ENCODE results near the gene TMEM89. TPM values are rescaled to one million over a fixed set of nuclear protein-coding genes. Genes with fewer than 3 reads are reported as not detected.

Gene TMEM89
- total and polyA plus RNA-seq, 4 experiments from 2014 or later = not detected

DNA sequence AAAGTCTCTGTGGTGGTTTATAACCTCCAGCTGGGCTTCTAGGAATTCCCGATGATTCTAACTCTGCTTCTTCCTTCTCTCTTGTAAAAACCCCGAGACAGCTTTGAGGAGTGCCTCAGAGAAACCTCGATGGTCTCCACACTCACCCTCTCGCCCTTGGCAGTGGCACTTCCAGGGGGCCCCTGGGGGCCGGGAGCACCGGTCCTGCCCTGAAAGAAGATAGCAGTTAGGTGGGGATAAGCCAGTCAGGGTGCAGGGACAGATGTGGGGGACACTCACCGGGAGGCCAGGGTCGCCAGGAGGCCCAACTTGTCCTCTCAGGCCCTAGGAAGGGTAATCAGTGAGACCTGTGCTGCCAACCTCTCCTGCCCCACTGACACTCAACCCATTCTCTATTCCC is 36.2 kb downstream of the TMEM89 start:
- DNase-seq = no peak
- POLR2A ChIA-PET (ENCODE audit: partially characterized antibody) = no interaction called here

DNA sequence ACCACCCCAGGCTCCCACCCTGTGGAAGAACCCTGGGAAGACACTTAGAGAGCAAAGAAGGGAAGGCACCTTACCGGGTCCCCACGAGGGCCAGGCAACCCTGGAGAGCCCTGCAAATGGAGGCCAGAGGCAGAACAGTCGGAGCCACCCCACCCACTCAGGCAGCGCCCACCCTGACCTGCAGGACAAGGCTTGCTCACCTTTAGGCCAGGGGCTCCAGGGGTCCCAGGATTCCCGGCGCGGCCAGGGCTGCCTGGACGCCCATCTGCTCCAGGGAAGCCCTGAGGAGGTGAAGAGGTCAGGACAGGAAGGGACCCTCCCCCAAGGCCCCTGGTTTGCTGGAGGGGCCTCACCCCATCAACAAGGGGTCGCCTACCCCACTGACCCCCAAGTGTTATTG is 36.7 kb downstream of the TMEM89 start:
- H3K4me3 Mint-ChIP-seq = no peak overlapping the region
- ChIA-PET POLR2A (ENCODE audit: partially characterized antibody) (no interaction called here), CTCF (ENCODE audit: partially characterized antibody) (no interaction called here)
- H3K4me1 ChIP-seq (ENCODE audit: insufficient read depth, low read length) = no peaks in the 10 kb centered on the region
- no peak for DNase-seq
- H3K4me3 ChIP-seq (ENCODE audit: low read length in 2 of 2) = no peak overlapping the region
- H3K9me3 Mint-ChIP-seq = no peaks in the 10 kb centered on the region
- H3K27ac Mint-ChIP-seq = no peak overlapping the region
- H3K36me3 Mint-ChIP-seq = no peaks in the 10 kb centered on the region
- intact Hi-C loops (cut with micrococcal nuclease) = no loop called here
- no peaks in the 10 kb centered on the region for H3K9me3 ChIP-seq (ENCODE audit: control insufficient read depth in 1 of 2, low read length in 2 of 2)
- H3K27ac ChIP-seq (ENCODE audit: low read depth, low read length) = no peak overlapping the region
- no peaks in the 10 kb centered on the region for H3K27me3 ChIP-seq (ENCODE audit: insufficient read depth, low read length)
- H3K36me3 ChIP-seq (ENCODE audit: insufficient read depth, low read length) = no peaks in the 10 kb centered on the region
- peaks cover 9 to 20% of the 10 kb centered on the region in 2 donors for H3K27me3 Mint-ChIP-seq
- H3K4me1 Mint-ChIP-seq = no peaks in the 10 kb centered on the region

More for the DNA sequence above, 36.2 kb downstream of the TMEM89 start:
- no peak overlapping the region for H3K4me3 Mint-ChIP-seq
- Histone ChIP-seq H3K4me3 (ENCODE audit: low read length in 2 of 2) (no peak overlapping the region), H3K36me3 (ENCODE audit: insufficient read depth, low read length) (no peaks in the 10 kb centered on the region), H3K27ac (ENCODE audit: low read depth, low read length) (no peak overlapping the region), H3K4me1 (ENCODE audit: insufficient read depth, low read length) (no peaks in the 10 kb centered on the region), H3K27me3 (ENCODE audit: insufficient read depth, low read length) (no peaks in the 10 kb centered on the region), H3K9me3 (ENCODE audit: control insufficient read depth in 1 of 2, low read length in 2 of 2) (no peaks in the 10 kb centered on the region)
- intact Hi-C loops (cut with micrococcal nuclease) = no loop called here
- no peaks in the 10 kb centered on the region for H3K4me1 Mint-ChIP-seq
- H3K36me3 Mint-ChIP-seq = no peaks in the 10 kb centered on the region
- H3K9me3 Mint-ChIP-seq = no peaks in the 10 kb centered on the region
- peak overlapping the region in 1 of 7 donors; percentile 59 for H3K27ac Mint-ChIP-seq
- CTCF ChIA-PET (ENCODE audit: partially characterized antibody) = no interaction called here
- H3K27me3 Mint-ChIP-seq = peaks cover 9 to 21% of the 10 kb centered on the region in 2 donors

DNA sequence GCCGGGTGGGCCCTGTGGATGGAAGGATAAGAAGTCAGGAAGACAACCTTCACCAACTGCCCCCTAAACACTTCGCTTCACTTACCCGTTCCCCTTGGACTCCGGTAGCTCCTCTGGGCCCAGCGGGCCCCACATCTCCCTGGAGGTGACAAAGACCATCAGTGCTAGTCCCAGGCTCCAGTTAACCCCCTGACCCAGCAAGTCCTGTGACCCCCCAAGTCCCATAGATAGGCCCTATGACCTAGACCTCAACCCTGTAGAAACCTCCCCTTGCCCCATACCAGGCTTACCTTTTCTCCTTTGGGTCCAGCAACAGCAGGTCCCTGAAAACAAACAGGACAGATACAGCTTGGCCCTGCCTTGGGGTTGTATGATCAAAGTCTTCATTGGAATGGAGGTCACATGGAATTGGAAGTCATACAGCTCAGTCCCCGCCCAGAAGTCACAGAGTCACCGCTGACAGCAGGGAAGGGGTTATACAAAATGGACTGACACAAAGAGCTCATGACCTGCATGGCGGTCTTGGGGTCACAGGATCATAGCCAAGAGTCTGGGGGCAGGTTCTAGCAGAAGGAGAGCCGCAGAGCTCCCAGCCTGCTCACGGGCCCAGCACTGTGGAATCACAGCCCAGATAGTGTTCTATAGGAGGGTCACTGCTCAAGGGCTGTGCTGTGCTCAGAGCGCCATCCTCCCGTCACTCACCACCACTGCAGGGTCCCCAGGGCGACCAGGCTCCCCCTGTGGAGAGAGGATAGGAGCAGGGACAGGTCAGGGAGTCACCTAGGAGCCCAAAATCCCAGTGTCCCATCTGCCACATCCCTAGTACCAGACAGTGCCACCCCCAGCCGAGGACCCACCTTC is 39.7 kb downstream of the TMEM89 start:
- H3K27ac ChIP-seq (ENCODE audit: low read depth, low read length) = no peak overlapping the region
- no peaks in the 10 kb centered on the region for H3K9me3 ChIP-seq (ENCODE audit: control insufficient read depth in 1 of 2, low read length in 2 of 2)
- no peaks in the 10 kb centered on the region for H3K4me1 ChIP-seq (ENCODE audit: insufficient read depth, low read length)
- H3K4me3 Mint-ChIP-seq = no peak overlapping the region
- H3K4me1 Mint-ChIP-seq = no peaks in the 10 kb centered on the region
- H3K27ac Mint-ChIP-seq = no peak overlapping the region
- H3K27me3 Mint-ChIP-seq = peaks cover 1 to 2% of the 10 kb centered on the region in 2 donors
- H3K9me3 Mint-ChIP-seq = no peaks in the 10 kb centered on the region
- no peak for DNase-seq
- intact Hi-C loops (cut with micrococcal nuclease) = no loop called here
- H3K36me3 ChIP-seq (ENCODE audit: insufficient read depth, low read length) = no peaks in the 10 kb centered on the region
- H3K36me3 Mint-ChIP-seq = no peaks in the 10 kb centered on the region
- no peak overlapping the region for H3K4me3 ChIP-seq (ENCODE audit: low read length in 2 of 2)
- POLR2A ChIA-PET (ENCODE audit: partially characterized antibody) = no interaction called here
- H3K27me3 ChIP-seq (ENCODE audit: insufficient read depth, low read length) = no peaks in the 10 kb centered on the region
- CTCF ChIA-PET (ENCODE audit: partially characterized antibody) = no interaction called here

DNA sequence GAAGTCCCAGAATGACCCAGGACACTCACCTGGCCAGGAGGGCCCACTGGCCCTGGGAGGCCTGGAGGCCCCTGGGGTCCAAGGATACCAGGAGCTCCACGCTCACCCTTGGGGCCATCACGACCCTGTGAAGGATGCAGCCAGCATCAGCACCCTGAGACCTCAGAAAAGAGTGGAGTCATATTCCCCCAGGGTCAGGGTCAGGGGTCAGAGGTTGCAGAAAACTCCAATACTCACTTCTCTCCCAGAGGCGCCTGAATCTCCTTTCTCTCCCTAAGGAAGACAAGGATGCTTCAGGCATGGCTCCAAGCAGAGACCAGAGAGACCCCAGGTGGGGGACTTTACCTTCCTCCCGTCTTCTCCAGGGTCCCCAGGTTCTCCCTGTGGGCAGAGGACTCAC is 44.9 kb downstream of the TMEM89 start:
- H3K27me3 ChIP-seq (ENCODE audit: insufficient read depth, low read length) = no peaks in the 10 kb centered on the region
- H3K4me1 ChIP-seq (ENCODE audit: insufficient read depth, low read length) = no peaks in the 10 kb centered on the region
- H3K36me3 Mint-ChIP-seq = no peaks in the 10 kb centered on the region
- H3K36me3 ChIP-seq (ENCODE audit: insufficient read depth, low read length) = no peaks in the 10 kb centered on the region
- peaks cover 0 to 1% of the 10 kb centered on the region in 2 donors for H3K27me3 Mint-ChIP-seq
- H3K9me3 ChIP-seq (ENCODE audit: control insufficient read depth in 1 of 2, low read length in 2 of 2) = no peaks in the 10 kb centered on the region
- ChIA-PET POLR2A (ENCODE audit: partially characterized antibody) (no interaction called here), CTCF (ENCODE audit: partially characterized antibody) (interaction anchor here (0.8 kb wide), 1 partner anchor 20 kb away, joined by 3 read pairs; the partner anchor contains the start of gene PFKFB4)
- DNase-seq = no peak
- intact Hi-C loops (cut with micrococcal nuclease) = no loop called here
- no peaks in the 10 kb centered on the region for H3K4me1 Mint-ChIP-seq
- H3K9me3 Mint-ChIP-seq = no peaks in the 10 kb centered on the region
- H3K27ac Mint-ChIP-seq = no peak overlapping the region
- H3K4me3 ChIP-seq (ENCODE audit: low read length in 2 of 2) = no peak overlapping the region
- H3K27ac ChIP-seq (ENCODE audit: low read depth, low read length) = no peak overlapping the region
- no peak overlapping the region for H3K4me3 Mint-ChIP-seq

DNA sequence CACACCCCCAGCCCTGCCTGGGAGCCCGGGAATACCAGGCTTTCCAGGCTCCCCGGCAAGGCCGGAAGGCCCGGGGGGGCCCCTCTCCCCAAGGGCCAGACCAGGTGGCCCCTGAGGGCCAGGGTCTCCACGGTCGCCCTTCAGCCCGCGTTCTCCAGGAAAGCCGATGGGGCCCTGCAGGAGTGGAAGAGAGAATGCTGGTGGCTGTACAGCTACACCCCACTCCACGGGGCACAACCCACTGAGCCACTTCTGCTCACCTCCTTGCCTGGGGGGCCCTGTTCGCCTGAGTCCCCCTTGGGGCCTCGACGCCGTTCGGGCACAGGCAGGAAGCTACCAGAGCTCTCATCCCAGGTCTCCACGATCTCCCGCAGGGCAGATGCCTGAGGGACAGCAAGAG is 46.2 kb downstream of the TMEM89 start:
- no peak overlapping the region for H3K4me3 ChIP-seq (ENCODE audit: low read length in 2 of 2)
- no peaks in the 10 kb centered on the region for H3K4me1 Mint-ChIP-seq
- CTCF ChIA-PET (ENCODE audit: partially characterized antibody) = no interaction called here

DNA sequence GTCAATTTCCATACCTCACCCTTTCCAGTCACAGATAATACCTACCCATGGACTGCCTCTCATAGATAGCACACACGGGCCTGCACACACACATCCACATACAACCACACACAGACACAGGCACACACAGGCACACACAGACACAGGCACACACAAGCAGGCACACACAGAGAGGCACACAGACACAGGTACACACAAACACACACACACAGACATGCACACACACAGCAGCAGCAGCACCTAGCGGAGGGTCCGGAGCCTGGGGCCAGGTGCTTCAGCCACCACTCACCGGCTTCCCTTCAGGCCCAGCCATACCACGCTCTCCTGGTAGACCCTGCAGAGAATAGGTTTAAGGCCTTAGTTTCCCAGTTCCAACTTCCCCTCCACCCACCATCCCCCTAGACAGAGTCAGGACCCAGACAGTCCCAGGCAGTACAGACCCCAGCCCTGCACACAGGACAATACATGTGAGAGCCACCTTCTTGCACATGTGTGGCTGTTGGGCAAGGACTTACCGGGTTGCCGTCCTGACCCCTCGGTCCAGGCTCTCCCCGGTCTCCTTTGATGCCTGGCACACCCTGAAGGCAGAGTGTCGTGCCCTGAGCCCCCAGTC is 47.5 kb downstream of the TMEM89 start:
- no peak overlapping the region for H3K4me3 ChIP-seq (ENCODE audit: low read length in 2 of 2)
- no peaks in the 10 kb centered on the region for H3K4me1 Mint-ChIP-seq
- no peaks in the 10 kb centered on the region for H3K36me3 Mint-ChIP-seq
- no peak overlapping the region for H3K4me3 Mint-ChIP-seq
- ChIA-PET POLR2A (ENCODE audit: partially characterized antibody) (no interaction called here), CTCF (ENCODE audit: partially characterized antibody) (no interaction called here)
- peak overlapping the region in 1 of 7 donors; percentile 78 for H3K27ac Mint-ChIP-seq
- intact Hi-C loops (cut with micrococcal nuclease) = no loop called here
- H3K9me3 Mint-ChIP-seq = no peaks in the 10 kb centered on the region
- H3K36me3 ChIP-seq (ENCODE audit: insufficient read depth, low read length) = no peaks in the 10 kb centered on the region
- H3K4me1 ChIP-seq (ENCODE audit: insufficient read depth, low read length) = no peaks in the 10 kb centered on the region
- no peak for DNase-seq
- H3K9me3 ChIP-seq (ENCODE audit: control insufficient read depth in 1 of 2, low read length in 2 of 2) = no peaks in the 10 kb centered on the region
- no peaks in the 10 kb centered on the region for H3K27me3 ChIP-seq (ENCODE audit: insufficient read depth, low read length)
- H3K27me3 Mint-ChIP-seq = no peaks in the 10 kb centered on the region
- no peak overlapping the region for H3K27ac ChIP-seq (ENCODE audit: low read depth, low read length)

More for the DNA sequence above, 46.2 kb downstream of the TMEM89 start:
- H3K4me3 Mint-ChIP-seq = no peak overlapping the region
- no peaks in the 10 kb centered on the region for H3K27me3 ChIP-seq (ENCODE audit: insufficient read depth, low read length)
- H3K36me3 ChIP-seq (ENCODE audit: insufficient read depth, low read length) = no peaks in the 10 kb centered on the region
- DNase-seq = no peak
- H3K9me3 Mint-ChIP-seq = no peaks in the 10 kb centered on the region
- H3K36me3 Mint-ChIP-seq = no peaks in the 10 kb centered on the region
- POLR2A ChIA-PET (ENCODE audit: partially characterized antibody) = no interaction called here
- no peak overlapping the region for H3K27ac ChIP-seq (ENCODE audit: low read depth, low read length)
- H3K27ac Mint-ChIP-seq = no peak overlapping the region
- H3K27me3 Mint-ChIP-seq = no peaks in the 10 kb centered on the region
- no peaks in the 10 kb centered on the region for H3K4me1 ChIP-seq (ENCODE audit: insufficient read depth, low read length)
- intact Hi-C loops (cut with micrococcal nuclease) = no loop called here
- no peaks in the 10 kb centered on the region for H3K9me3 ChIP-seq (ENCODE audit: control insufficient read depth in 1 of 2, low read length in 2 of 2)

DNA sequence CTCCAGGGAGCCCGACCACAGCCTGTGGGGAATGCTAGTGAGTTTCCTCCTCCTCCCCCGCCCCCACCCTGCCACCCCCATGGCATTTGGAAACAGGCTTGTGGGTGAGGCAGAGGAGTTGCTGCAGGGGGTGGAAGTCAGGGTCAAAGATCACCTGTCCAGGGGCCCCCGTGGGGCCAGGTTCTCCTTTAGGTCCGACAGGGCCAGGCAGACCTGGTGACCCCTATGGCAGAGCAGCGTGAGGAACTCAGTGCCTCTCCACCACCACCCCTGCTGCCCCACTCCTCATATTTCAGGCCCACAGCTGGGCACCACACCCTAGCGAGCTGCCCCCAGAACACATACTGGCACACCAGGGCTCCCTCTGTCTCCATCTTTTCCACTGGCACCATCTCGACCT is 49.1 kb downstream of the TMEM89 start:
- H3K27me3 Mint-ChIP-seq = no peaks in the 10 kb centered on the region
- Histone ChIP-seq H3K4me3 (ENCODE audit: low read length in 2 of 2) (no peak overlapping the region), H3K4me1 (ENCODE audit: insufficient read depth, low read length) (no peaks in the 10 kb centered on the region), H3K36me3 (ENCODE audit: insufficient read depth, low read length) (no peaks in the 10 kb centered on the region), H3K27ac (ENCODE audit: low read depth, low read length) (no peak overlapping the region), H3K9me3 (ENCODE audit: control insufficient read depth in 1 of 2, low read length in 2 of 2) (no peaks in the 10 kb centered on the region), H3K27me3 (ENCODE audit: insufficient read depth, low read length) (no peaks in the 10 kb centered on the region)
- no peak for DNase-seq
- POLR2A ChIA-PET (ENCODE audit: partially characterized antibody) = no interaction called here
- H3K27ac Mint-ChIP-seq = no peak overlapping the region
- no peaks in the 10 kb centered on the region for H3K9me3 Mint-ChIP-seq
- H3K36me3 Mint-ChIP-seq = no peaks in the 10 kb centered on the region
- no peaks in the 10 kb centered on the region for H3K4me1 Mint-ChIP-seq
- H3K4me3 Mint-ChIP-seq = no peak overlapping the region
- intact Hi-C loops (cut with micrococcal nuclease) = no loop called here
- CTCF ChIA-PET (ENCODE audit: partially characterized antibody) = no interaction called here
